Measurements from ENCODE around the gene PRKCA.
"Not testable (repeated sequence)": the region's sequence is repeated elsewhere in the genome, so short reads cannot be mapped to it uniquely, and the experiment has no call there.

Gene PRKCA

GRCh38 chr17:66476014-66476413, 173.6 kb downstream of the PRKCA start:
- H3K4me1 ChIP-seq (ENCODE audit: control insufficient read depth in 1 of 2, insufficient read depth in 2 of 2, low read length in 2 of 2), result peaks cover 0 to 15% of the 10 kb centered on the region in 2 experiments
- H3K27ac ChIP-seq (ENCODE audit: low read depth, low read length), result no peak overlapping the region
- no peaks in the 10 kb centered on the region for H3K27me3 ChIP-seq (ENCODE audit: insufficient read depth, low read length)
- H3K9ac ChIP-seq (ENCODE audit: low read length), result no peak overlapping the region
- H2BK120ac ChIP-seq (ENCODE audit: insufficient read depth, low read length, poor library complexity), result no peak overlapping the region
- no peak for DNase-seq
- H2AFZ ChIP-seq (ENCODE audit: insufficient read depth, low read length, poor library complexity), result no peak overlapping the region
- H3K14ac ChIP-seq (ENCODE audit: low read length), result no peak overlapping the region
- H2BK5ac ChIP-seq (ENCODE audit: low read depth, low read length, poor library complexity), result no peak overlapping the region
- H3K4me3 ChIP-seq (ENCODE audit: low read depth, low read length), result no peak overlapping the region
- H3K9me3 ChIP-seq (ENCODE audit: insufficient read depth, low read depth, low read length), result no peaks in the 10 kb centered on the region
- no peak overlapping the region for H3K4me2 ChIP-seq (ENCODE audit: low read length)
- no peaks in the 10 kb centered on the region for H3K36me3 ChIP-seq (ENCODE audit: control insufficient read depth in 1 of 2, insufficient read depth in 2 of 2, low read length in 2 of 2)
- no peak overlapping the region for H3K23ac ChIP-seq (ENCODE audit: low read length)
- no peak overlapping the region for H4K12ac ChIP-seq (ENCODE audit: low read depth, low read length)
- no peak overlapping the region for H3K4ac ChIP-seq (ENCODE audit: low read depth, low read length)
- H3K79me1 ChIP-seq (ENCODE audit: low read length), result no peaks in the 10 kb centered on the region
- no peaks in the 10 kb centered on the region for H3K79me2 ChIP-seq (ENCODE audit: control insufficient read depth, insufficient read depth, low read length, poor library complexity)
- no CpG with 5 or more reads among the region's 6 CpGs for WGBS (ENCODE audit: extremely low coverage, insufficient coverage, insufficient read length)
- H4K8ac ChIP-seq (ENCODE audit: low read depth, low read length), result no peak overlapping the region
- no peak overlapping the region for H3K18ac ChIP-seq (ENCODE audit: low read length)
- no peak overlapping the region for H2BK12ac ChIP-seq (ENCODE audit: low read length)
- H2AK5ac ChIP-seq (ENCODE audit: low read length), result no peak overlapping the region
- H4K91ac ChIP-seq (ENCODE audit: low read depth, low read length), result no peak overlapping the region

DNA sequence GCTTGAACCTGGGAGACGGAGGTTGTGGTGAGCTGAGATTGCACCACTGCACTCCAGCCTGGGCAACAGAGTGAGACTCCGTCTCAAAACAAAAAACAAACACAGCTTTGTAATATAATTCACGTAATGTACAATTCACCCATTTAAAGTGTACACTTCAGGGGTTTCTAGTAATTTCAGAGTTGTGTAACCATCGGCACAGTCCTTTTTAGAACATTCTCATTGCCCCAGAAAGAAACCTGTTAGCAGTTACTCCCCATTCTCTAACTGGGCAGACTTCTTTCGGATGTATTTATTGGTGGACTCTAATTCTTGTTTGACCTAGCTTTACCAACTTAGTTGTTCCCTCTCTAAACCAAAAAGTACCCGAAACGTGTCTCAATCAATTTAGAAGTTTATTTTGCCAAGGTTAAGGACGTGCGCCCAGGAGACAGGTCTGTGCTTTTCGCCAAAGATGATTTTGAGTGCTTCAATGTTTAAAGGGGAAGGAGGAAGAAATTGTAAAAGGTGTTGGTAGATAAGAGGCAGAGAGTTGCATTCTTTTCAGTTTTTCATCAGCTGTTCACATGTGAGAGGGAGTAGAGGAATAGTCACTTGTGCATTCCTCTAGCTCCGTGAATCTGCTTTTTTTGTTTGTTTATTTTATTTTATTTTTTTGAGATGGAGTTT, 175.3 kb downstream of the PRKCA start:
- DNase-seq, result no peak
- Histone ChIP-seq H3K14ac (ENCODE audit: low read length) (no peak overlapping the region), H3K27me3 (ENCODE audit: insufficient read depth, low read length) (no peaks in the 10 kb centered on the region), H3K4me2 (ENCODE audit: low read length) (no peak overlapping the region), H4K12ac (ENCODE audit: low read depth, low read length) (no peak overlapping the region), H4K91ac (ENCODE audit: low read depth, low read length) (no peak overlapping the region), H2BK12ac (ENCODE audit: low read length) (no peak overlapping the region), H3K23ac (ENCODE audit: low read length) (no peak overlapping the region), H2BK120ac (ENCODE audit: insufficient read depth, low read length, poor library complexity) (no peak overlapping the region), H3K4ac (ENCODE audit: low read depth, low read length) (no peak overlapping the region), H3K4me1 (ENCODE audit: control insufficient read depth in 1 of 2, insufficient read depth in 2 of 2, low read length in 2 of 2) (peaks cover 0 to 15% of the 10 kb centered on the region in 2 experiments), H2AK5ac (ENCODE audit: low read length) (no peak overlapping the region), H3K79me2 (ENCODE audit: control insufficient read depth, insufficient read depth, low read length, poor library complexity) (no peaks in the 10 kb centered on the region), H2AFZ (ENCODE audit: insufficient read depth, low read length, poor library complexity) (no peak overlapping the region), H3K9me3 (ENCODE audit: insufficient read depth, low read depth, low read length) (no peaks in the 10 kb centered on the region), H3K36me3 (ENCODE audit: control insufficient read depth in 1 of 2, insufficient read depth in 2 of 2, low read length in 2 of 2) (no peaks in the 10 kb centered on the region), H3K9ac (ENCODE audit: low read length) (no peak overlapping the region), H3K27ac (ENCODE audit: low read depth, low read length) (no peak overlapping the region), H3K79me1 (ENCODE audit: low read length) (no peaks in the 10 kb centered on the region), H2BK5ac (ENCODE audit: low read depth, low read length, poor library complexity) (no peak overlapping the region), H3K4me3 (ENCODE audit: low read depth, low read length) (no peak overlapping the region), H4K8ac (ENCODE audit: low read depth, low read length) (no peak overlapping the region), H3K18ac (ENCODE audit: low read length) (no peak overlapping the region)
- WGBS (ENCODE audit: extremely low coverage, insufficient coverage, insufficient read length), result no CpG with 5 or more reads among the region's 11 CpGs

GRCh38 chr17:66479230-66479889, 176.9 kb downstream of the PRKCA start:
- H3K79me2 ChIP-seq (ENCODE audit: control insufficient read depth, insufficient read depth, low read length, poor library complexity); H3K27me3 ChIP-seq (ENCODE audit: insufficient read depth, low read length); H4K8ac ChIP-seq (ENCODE audit: low read depth, low read length); H2AK5ac ChIP-seq (ENCODE audit: low read length); H3K4me2 ChIP-seq (ENCODE audit: low read length); H2BK12ac ChIP-seq (ENCODE audit: low read length); H2BK5ac ChIP-seq (ENCODE audit: low read depth, low read length, poor library complexity); H3K9ac ChIP-seq (ENCODE audit: low read length); H3K4ac ChIP-seq (ENCODE audit: low read depth, low read length); H4K12ac ChIP-seq (ENCODE audit: low read depth, low read length); H3K18ac ChIP-seq (ENCODE audit: low read length); H3K4me3 ChIP-seq (ENCODE audit: low read depth, low read length); H3K9me3 ChIP-seq (ENCODE audit: insufficient read depth, low read depth, low read length); H3K14ac ChIP-seq (ENCODE audit: low read length); H3K23ac ChIP-seq (ENCODE audit: low read length); H2AFZ ChIP-seq (ENCODE audit: insufficient read depth, low read length, poor library complexity); DNase-seq; H2BK120ac ChIP-seq (ENCODE audit: insufficient read depth, low read length, poor library complexity); H3K4me1 ChIP-seq (ENCODE audit: control insufficient read depth in 1 of 2, insufficient read depth in 2 of 2, low read length in 2 of 2); H3K36me3 ChIP-seq (ENCODE audit: control insufficient read depth in 1 of 2, insufficient read depth in 2 of 2, low read length in 2 of 2); H3K27ac ChIP-seq (ENCODE audit: low read depth, low read length); H4K91ac ChIP-seq (ENCODE audit: low read depth, low read length); H3K79me1 ChIP-seq (ENCODE audit: low read length): not testable (repeated sequence)
- WGBS (ENCODE audit: extremely low coverage, insufficient coverage, insufficient read length), result no CpG with 5 or more reads among the region's 2 CpGs

- H3K4ac ChIP-seq (ENCODE audit: low read depth, low read length), result no peak overlapping the region
- no peak overlapping the region for H3K18ac ChIP-seq (ENCODE audit: low read length)
- H3K27ac ChIP-seq (ENCODE audit: low read depth, low read length), result no peak overlapping the region
- no peaks in the 10 kb centered on the region for H3K9me3 ChIP-seq (ENCODE audit: insufficient read depth, low read depth, low read length)
- no peak overlapping the region for H2BK5ac ChIP-seq (ENCODE audit: low read depth, low read length, poor library complexity)
- H4K12ac ChIP-seq (ENCODE audit: low read depth, low read length), result no peak overlapping the region
- H3K4me1 ChIP-seq (ENCODE audit: control insufficient read depth in 1 of 2, insufficient read depth in 2 of 2, low read length in 2 of 2), result peaks cover 0 to 4% of the 10 kb centered on the region in 2 experiments
- no peak overlapping the region for H3K14ac ChIP-seq (ENCODE audit: low read length)
- DNase-seq, result no peak
- no CpG with 5 or more reads among the region's 5 CpGs for WGBS (ENCODE audit: extremely low coverage, insufficient coverage, insufficient read length)
- H3K23ac ChIP-seq (ENCODE audit: low read length), result no peak overlapping the region
- no peak overlapping the region for H2AK5ac ChIP-seq (ENCODE audit: low read length)
- no peak overlapping the region for H2BK120ac ChIP-seq (ENCODE audit: insufficient read depth, low read length, poor library complexity)
- H2BK12ac ChIP-seq (ENCODE audit: low read length), result no peak overlapping the region
- H3K36me3 ChIP-seq (ENCODE audit: control insufficient read depth in 1 of 2, insufficient read depth in 2 of 2, low read length in 2 of 2), result no peaks in the 10 kb centered on the region
- no peaks in the 10 kb centered on the region for H3K79me2 ChIP-seq (ENCODE audit: control insufficient read depth, insufficient read depth, low read length, poor library complexity)
- H3K27me3 ChIP-seq (ENCODE audit: insufficient read depth, low read length), result no peaks in the 10 kb centered on the region
- no peak overlapping the region for H3K4me3 ChIP-seq (ENCODE audit: low read depth, low read length)
- no peak overlapping the region for H2AFZ ChIP-seq (ENCODE audit: insufficient read depth, low read length, poor library complexity)
- no peak overlapping the region for H3K9ac ChIP-seq (ENCODE audit: low read length)
- H3K79me1 ChIP-seq (ENCODE audit: low read length), result no peaks in the 10 kb centered on the region
- no peak overlapping the region for H4K91ac ChIP-seq (ENCODE audit: low read depth, low read length)
- no peak overlapping the region for H3K4me2 ChIP-seq (ENCODE audit: low read length)
- H4K8ac ChIP-seq (ENCODE audit: low read depth, low read length), result no peak overlapping the region
Observed at GRCh38 chr17:66480243-66480642, 177.8 kb downstream of the PRKCA start.

Data from trophoblast cell (in vitro differentiated cells and primary cell).